EL (cell line): ENCODE data around the gene VWA7.

ENCODE experiments used
- DNase-seq: peaks from one replicate; pipeline ENCODE4 v3.0.0-alpha.2; 2016

Gene VWA7

DNA sequence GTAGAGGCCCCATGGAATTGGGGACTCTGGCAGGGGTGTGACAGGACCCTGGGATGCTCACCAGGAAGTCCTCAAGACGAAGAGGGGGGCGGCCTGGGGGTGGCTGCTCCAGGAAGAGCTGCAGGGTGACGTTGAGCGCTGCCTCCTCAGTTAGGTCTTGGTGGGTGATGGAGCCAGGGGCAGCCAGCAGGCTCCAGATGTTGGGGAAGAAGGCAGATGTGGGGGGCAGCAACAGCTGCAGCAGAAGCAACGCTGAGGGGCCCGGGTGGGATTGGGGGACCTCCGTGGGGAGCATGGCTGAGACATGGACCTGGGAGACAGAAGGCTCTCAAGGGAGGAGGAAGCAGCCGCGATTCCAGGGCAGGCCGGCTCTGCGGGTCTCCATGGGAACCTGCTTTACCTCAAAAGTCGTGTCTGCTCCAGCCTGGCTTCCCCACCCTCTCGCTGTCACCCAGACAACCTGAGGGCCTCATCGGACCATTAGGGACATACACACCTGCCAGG, 591 bp downstream of the VWA7 start:
- no peak for DNase-seq

DNA sequence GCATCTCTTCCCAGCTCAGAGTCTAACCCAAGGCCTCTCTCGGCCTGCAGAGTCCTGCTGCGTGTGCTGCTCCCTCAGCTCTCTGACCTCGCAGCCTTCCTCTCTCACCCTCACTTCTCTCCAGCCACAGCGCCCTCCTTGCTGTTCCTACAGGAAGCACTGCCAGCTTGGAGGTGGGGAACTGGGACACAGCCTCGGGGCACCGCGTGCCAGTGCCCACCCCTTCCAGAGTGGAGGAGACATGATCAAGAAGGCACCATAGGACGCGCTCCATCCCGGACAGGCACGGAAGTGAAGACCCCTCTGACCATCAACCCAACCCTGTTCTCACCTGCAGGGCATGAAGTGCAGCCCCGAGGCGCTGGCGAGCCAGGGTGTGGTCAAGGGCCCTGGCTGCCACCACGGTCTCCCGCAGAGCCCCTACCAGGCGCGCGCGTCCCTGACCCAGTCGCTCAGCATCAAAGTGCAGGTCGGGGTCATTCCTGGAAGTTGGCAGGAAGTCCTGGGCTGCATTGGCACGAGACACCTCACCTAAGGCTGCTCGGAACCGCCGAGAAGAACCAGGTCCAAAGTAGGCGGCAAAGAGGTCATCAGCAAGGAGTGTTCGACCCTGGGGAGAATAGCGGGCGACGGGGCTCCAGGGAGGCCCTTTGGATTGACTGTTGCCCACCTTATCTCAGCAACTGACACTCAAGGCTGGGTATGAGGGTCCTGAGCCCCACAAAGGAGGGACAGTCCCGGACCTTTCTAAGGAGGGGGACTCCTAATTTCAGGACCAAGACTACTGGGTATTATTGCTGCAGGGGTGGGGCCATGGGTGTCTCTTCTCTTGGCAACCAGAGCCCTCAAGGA, 1.3 kb downstream of the VWA7 start:
- no peak for DNase-seq

DNA sequence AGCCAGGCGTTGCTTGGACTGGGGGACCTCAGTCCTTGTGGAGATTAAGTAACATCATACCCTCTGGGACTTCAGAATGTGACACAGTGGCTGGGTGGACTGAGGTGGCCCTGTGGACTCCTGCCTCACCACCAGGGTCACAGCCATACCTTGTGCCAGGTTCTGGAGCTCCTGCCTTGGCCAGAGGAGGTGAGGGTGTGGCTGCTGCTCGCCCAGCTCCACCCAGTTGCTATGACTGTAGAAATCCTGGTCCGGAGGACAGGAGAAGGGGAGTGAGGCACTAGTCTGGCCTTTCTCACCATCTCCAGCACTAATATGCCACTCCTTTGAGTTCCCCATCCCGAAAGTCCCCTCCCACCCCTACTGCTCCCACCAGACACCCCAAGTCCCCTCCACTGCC, 1.9 kb downstream of the VWA7 start:
- no peak for DNase-seq

DNA sequence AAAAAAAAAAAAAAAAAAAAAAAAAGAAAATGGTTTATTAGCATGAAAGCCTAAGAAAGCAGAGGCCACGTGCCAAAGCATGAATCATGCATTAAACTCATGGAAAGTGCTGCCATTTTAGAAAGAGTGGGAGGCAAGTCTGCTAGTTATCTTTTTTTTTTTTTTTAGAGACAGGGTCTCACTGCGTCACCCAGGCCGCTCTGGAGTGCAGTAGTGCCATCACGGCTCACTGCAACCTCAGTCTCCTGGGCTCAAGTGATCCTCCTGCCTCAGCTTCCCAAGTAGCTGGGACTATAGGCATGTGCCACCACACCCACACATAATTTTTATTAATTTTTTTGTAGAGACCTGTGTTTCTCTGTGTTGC, 5.2 kb downstream of the VWA7 start:
- peak; percentile 33 for DNase-seq

DNA sequence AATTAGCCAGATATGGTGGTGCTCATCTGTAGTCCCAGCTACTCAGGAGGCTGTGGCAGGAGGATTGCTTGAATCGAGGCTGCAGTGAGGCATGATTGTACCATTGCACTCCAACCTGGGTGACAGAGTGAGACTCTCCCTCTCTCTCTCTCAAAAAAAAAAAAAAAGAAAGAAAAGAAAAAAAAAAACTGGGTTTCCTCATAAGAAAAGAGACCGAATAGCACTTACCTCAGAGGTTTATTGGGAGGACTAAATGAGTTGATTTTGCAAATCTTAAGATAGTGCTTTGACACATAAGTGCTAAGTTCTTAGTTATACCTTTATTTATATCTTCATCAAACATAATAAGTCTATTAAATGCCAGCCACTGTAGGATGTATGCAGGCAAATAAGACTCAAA, 6.3 kb downstream of the VWA7 start:
- DNase-seq: no peak

DNA sequence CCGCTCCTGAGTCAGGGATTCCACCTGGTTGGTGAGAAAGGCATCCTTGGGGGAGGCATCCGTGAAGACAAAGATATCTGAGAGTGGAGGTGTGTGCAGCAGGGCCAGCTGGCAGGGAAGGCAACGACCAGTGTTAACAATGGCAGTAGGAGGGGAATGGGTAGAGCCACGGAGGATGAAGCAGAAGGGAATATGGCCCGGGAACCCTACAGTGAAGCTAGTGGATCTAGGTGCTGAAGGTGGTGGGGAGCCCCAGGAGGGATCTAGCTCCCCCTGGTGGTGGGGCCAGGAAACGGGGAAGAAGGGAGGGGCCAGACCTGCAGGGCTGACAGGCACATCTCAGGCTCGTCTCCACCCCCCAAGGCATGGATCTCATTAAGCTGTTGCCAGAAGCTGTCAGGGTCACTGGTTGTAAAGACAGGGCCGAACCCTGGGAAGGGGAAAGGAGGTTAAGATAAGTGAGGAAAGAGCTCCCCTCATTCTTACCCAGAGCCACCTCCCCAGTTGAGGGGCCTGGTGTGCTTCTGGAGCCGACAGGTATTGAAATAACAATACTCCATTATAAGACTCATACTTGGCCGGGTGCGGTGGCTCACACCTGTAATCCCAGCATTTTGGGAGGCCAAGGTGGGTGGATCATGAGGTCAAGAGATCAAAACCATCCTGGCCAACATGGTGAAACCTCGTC, 7.3 kb downstream of the VWA7 start:
- DNase-seq: peak; percentile 65

DNA sequence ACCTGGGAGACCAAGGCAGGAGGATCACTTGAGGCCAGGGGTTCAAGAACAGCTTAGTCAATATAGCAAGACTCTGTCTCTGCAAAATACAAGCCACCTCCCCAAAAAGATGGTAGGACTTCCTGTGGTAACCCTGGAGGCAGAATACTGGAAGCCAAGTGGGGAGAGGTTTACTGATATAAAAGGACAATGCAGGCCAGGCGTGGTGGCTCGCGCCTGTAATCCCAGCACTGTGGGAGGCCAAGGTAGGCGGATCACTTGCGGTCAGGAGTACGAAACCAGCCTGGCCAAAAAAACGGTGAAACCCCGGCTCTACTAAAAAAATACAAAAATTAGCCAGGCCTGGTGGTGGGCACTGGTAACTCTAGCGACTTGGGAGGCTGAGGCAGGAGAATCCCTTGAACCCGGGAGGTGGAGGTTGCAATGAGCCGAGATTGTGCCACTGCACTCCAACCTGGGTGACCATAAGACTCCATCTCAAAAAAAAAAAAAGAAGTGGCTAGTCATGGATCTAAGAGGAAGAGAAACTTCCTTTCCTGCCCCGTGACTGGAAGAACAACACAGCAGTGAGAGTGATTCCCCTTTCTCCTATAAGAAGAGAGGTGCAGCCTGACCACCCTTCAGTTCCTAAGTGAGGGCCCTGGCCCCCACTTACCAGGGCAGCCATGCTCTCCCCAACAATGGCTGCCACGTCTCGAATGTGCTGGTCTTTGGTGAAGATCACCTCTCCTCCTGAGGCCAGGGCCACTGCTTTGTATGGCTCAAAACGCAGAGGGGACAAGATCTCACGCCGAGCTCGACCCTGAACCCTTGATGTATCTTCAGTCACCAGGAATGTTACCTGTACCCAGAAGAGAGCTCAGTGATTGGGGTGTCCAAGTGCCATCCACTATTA, 8.5 kb downstream of the VWA7 start:
- no peak for DNase-seq

DNA sequence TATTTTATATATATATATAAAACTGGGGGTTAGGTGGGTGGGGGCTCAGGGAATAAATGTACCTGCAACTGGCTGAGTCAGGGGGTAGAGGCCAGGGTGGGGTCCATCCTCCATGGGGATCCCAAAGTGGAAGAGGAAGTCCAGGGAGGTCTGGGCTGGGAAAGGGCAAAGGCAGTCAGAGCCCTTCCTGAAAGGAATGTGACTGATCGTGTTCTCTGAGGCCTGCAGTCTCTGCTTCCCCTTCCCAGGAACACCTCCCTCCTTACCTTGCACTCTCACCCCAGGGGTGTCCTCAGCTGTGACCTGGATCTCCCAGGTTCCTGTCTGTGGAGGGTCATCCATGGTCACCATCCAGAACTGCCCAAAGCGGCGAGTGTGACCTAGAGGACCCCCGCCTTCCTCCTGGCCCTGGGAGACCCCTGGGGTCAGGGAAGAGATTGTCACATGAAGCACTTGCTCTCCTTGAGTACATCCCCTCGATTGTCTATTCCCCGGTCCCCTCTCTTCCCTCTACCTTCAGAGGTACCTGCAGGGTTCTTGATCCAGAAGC, 10.0 kb downstream of the VWA7 start:
- no peak for DNase-seq

DNA sequence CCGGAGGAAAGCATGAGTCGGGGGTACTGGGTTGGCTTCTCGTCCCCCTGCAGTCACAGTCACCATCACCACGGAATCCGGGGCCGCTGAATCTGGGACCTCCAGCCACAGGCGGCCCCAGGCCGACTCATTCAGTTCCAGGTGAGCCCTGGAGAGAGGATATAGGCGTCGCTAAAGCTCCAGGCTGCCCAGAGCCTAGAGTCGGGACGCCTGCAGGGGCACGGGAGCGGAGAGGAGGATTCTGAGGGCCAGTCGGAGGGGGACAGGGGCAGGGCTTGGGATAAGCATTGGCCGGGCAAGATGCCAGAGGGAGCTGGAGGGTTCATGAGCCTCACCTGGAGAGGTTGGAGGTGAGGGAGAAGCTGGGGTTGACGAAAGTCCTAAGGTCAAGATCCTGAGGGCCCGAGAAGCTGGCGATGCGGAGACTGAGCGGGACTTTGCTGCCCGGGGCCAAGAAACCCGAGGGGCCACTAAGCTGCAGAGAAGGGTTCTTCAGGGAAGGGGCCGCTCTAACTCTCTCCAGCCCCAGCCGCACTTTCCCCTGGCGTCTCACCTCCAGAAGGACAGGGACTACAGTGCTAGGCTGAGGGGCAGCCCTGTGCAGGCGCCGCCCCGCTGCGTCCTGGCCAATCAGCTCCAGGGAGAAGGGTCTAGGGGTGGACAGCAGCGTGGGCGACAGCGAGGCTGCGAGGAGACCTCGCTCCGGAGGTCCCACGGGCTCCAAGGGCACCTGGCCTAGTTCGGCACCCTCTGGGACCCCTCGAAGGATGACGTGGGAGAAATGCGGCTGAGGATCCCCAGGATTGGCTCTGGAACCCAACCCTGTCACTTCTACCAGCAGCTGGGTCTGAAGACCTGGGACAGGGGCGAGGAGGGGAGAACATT, 11.0 kb downstream of the VWA7 start:
- no peak for DNase-seq

DNA sequence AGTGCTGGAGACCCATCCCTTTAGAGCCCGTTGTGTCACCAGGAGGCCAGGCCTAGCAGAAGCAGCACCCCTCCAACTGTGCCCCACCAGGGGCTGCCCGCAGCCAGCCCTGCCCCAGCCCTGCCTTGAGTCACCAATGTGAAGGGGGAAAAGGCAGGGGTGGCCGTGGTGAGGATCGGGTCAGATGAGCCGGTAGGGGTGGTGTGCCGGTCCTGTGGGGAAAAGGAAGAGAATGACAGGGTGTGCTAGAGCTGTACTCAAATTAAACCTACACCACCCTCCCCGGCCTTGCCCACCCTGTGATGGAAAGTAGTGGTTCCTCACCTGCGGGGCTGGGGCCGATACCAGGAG, 11.6 kb downstream of the VWA7 start:
- DNase-seq: no peak

DNA sequence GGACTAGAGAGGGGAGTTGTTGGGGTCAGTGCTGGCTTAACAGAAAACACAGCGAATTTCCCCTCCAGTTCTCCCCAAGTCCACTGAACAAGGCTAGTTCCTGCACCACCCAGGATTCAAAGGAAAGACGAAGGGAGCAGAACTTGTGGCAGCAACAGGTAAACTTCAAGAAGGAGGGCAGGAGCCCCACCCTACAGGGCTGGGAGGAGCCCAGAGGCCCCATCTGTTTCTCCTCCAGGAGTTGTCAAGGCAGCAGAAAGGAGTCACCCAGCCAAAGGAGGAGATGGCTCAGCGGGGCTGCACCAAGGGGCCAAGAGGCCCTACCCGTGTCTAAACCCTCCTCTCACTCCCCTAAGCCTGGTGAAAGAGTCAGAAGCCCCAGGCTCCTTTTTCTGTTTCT, 12.9 kb downstream of the VWA7 start:
- DNase-seq: no peak

DNA sequence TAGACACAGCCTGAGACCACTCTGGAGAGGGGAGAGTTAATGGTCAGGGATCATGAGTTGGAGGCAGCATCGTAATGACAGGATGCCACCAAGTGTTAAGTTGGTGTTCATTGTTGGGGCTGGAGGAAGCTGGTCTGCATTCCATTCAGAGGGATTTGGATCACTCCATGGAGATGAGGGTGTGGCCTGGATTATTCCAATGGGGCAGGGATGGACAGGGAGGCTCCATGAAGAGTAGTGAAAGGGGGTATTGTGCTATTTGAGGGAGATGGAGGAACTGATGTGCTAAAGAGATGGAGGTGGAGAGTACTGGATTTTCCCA, 13.5 kb downstream of the VWA7 start:
- peak; percentile 62 for DNase-seq

DNA sequence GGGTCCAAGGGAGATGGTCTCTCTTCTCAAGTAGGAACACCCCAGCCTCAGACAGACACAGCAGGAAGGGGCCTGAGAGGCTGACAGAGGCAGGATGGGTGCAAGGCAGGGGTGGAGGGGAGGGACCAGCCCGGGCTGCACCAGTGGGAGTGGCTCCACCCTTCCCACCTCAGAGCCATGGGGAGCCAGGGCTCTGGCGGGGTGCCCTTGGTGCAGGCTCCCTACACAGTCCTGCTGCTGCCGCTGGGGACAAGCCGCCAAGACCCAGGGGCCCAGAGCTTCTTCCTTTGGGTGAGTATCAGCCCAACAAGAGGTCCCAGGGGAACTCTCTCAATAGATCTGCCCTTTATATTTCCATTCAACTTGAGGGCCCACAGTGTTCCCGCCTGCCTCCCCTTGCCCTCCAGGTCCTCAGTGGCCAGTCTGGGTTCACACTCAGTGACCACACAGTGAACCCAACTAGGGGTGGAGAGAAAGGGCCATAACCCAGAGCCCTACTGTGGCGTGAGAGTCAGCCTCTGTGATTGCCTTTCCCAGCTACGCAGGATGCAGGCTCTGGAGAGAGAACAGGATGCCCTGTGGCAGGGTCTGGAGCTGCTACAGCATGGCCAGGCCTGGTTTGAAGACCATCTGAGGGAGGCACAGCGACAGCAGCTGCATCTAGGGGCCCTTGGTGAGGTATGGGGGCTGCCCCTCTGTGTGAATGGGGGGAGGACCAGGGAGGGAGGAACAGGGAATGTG, 14.1 kb downstream of the VWA7 start:
- DNase-seq: no peak

DNA sequence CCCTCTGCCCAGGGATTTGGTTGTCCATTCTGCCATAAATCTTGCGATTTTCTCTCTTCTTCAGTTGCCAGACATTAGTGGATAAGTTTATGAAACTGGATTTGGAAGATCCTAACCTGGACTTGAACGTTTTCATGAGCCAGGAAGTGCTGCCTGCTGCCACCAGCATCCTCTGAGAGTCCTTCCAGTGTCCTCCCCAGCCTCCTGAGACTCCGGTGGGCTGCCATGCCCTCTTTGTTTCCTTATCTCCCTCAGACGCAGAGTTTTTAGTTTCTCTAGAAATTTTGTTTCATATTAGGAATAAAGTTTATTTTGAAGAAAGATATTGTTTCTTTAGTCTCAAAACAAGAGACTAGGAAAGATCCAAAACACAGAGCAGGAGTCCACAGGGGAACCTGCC, 14.8 kb downstream of the VWA7 start, which contains the start of gene SAPCD1:
SAPCD1 (plus strand) TSS at position 301 of the 400 bp plus-strand sequence. CDS start 399 bp downstream, outside the sequence.
- no peak for DNase-seq

DNA sequence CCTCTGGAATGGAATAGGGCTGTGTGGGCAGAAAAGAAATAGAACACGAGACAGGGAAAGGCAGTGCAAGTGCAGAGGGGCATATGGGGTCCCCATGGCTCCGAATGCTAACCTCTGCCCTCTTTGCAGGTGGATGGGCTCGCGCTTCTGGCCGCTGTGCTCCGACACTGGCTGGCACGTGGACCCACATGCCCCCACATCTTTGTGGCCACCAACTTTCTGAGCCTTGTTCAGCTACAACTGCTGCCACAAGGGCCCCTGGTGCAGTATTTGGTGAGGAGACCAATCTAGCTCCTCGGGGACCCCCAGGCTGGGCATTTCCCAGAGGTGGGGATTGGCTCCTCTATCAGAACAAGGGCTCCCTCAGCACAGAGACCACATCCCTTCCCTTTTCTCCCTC, 15.8 kb downstream of the VWA7 start:
- DNase-seq: no peak

DNA sequence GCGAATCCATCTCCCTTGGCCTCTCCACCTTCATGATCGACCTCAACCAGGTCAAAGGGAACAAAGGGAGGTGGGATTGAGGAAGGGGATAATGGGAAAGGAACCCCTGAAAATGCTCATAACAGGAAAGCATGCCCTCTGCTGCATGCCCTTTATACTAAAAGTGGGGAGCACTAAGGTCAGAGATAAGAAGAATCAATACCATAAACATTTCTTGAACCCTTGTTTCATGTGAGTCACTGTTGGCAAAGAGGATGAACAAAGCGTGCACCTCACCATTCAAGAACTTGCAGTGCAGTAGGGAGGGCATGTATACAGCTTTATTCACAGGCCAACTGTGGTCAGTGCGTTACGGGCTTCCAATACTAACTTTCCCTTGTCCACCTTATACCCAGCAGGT, 16.3 kb downstream of the VWA7 start:
- no peak for DNase-seq

DNA sequence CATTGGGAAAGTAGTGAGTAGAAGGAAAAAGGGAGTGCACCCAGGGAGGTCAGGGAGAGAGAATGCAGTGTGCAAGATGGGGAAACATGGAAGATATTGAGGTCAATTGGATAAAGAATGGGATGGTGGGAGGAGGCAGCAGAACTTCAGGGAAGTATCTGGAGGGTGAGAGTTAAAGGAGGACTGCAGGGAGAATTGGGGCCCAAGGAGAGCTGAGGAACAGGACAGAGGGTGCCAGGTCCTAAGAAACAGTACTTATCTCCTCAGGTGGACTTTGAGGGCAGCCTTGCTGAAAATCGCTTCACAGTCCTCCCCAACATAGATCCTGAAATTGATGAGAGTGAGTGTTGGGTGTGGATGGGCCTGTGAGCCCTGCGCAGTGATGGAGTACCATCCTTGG, 18.8 kb downstream of the VWA7 start:
- no peak for DNase-seq

DNA sequence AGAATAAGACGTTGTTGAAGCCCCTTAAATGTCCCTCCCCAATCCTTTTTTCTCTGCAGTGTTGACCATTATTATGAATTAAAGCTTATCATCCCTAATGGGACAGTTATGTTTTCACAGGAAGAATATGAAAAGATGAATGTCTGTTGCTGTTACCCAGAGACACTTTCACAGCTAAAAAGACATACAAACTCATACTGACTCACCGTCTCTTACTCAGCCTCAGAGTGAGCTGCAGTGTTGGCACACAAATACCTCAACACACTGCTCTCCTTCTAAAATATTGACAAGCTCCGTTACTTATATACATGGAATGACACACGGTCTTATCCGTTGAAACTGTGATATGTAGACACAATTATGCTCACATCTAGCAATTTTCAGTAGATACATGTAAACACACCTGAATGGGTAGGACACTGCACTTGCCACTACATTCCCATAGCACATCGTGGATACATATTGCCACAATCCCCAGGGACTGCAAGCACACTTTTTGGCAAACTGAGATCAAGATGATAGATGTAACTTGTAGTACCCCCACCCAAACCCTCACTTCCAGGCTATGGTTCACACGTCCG, 24.3 kb downstream of the VWA7 start:
- DNase-seq: peak; percentile 80

DNA sequence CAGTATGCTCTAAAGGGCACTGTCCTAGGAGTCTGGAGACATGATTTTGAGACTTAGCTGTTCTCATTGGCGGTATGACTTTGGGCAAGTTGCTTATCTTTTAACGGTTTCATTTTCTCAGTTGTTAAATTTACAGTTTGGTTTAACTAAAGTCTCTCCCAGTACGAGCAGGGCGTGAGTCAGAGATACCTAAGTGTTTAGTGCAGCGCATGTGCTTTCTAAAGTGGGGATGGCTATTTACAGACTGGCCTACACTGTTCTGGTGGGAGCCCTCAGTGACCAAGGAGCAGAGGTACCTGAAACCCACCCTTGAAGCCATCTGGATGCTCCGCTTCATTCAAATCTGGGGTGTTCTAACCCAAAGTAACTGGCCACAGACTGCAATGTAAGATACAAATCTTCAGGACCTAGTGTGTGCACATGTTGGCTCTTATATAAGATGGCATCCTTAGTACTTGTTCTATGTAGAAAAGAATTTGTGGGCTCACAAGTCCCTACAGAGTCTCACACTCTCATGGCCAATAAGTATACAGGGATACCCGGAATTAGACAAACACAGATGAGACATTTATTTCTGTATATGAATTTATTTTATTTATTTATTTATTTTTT, 26.6 kb downstream of the VWA7 start:
- DNase-seq: peak; percentile 65

DNA sequence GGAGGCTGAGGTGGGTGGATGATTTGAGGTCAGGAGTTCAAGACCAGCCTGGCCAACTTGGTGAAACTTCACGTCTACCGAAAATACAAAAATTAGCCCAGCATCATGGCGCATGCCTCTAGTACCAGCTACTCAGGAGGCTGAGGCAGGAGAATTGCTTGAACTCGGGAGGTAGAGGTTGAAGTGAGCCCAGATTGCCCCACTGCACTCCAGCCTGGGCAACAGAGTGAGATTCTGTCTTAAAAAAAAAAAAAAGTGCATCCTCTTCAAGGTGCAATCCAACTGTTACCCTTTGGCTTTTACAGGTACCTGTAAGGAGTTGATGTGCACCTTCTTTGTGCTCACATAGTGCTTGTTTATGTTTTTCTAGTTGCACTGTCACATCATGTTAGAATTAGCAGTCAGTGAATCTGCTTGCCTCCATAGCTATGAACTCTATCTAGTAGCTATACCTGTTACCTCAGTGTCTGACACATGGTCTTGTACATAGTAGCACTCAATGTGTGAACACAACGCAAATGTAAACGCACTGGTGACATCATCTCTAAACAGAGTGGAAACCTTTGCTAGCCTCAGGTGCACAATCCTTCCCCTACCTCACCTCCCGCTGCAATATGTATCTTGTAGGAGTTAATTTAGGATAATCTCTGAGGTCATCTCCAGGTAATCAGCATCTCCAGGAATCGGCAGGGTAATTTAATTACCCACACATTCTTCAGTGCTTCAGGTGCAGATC, 27.7 kb downstream of the VWA7 start:
- no peak for DNase-seq
